GM12873 (cell line): Measurements from ENCODE around the gene PAX5.

Experiments
- TF ChIP-seq, protein P1 (sequence below): IDR thresholded peaks from 2 replicates; pipeline ENCODE4 v1.5.1; 2012; ENCODE audit warnings: low read depth, mild to moderate bottlenecking, moderate library complexity, low read length, control low read depth; ENCODE audit not compliant: insufficient read depth; ENCODE audit errors: missing control alignments

Gene PAX5

DNA sequence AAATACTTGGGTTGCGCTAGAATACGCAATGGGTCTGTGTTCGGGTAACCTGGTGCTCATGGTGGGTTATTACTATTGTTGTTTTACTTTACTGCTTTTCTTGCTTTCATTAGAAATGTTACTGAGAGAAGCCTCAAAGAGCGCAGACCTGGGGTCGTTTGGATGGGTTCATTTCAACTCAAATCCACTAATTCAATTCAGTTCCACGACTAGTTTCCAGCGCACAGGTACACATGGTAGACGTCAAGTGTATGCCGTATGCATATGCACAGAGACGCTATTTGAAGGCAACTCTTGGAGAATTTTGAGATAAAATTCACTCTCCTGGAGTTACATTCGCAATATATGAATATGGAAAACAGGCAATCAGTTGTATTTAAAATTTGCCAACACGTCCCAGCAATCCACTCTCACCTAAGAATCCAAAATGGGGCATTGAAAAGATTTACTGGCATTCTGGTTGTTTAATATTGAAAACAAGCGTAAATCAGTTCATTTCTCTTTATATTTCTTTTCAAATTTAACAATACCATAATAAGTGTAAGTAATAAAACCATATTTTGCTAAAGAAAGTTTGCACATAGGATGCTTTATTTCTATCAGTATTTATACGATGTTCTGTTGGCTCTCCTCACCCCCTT is 4.4 kb upstream of the PAX5 start:
- TF ChIP-seq, protein P1, sequence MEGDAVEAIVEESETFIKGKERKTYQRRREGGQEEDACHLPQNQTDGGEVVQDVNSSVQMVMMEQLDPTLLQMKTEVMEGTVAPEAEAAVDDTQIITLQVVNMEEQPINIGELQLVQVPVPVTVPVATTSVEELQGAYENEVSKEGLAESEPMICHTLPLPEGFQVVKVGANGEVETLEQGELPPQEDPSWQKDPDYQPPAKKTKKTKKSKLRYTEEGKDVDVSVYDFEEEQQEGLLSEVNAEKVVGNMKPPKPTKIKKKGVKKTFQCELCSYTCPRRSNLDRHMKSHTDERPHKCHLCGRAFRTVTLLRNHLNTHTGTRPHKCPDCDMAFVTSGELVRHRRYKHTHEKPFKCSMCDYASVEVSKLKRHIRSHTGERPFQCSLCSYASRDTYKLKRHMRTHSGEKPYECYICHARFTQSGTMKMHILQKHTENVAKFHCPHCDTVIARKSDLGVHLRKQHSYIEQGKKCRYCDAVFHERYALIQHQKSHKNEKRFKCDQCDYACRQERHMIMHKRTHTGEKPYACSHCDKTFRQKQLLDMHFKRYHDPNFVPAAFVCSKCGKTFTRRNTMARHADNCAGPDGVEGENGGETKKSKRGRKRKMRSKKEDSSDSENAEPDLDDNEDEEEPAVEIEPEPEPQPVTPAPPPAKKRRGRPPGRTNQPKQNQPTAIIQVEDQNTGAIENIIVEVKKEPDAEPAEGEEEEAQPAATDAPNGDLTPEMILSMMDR: no peak

- TF ChIP-seq, protein P1: no peak
Observed at GRCh38 chr9:37037503-37038301, 3.6 kb upstream of the PAX5 start.

DNA sequence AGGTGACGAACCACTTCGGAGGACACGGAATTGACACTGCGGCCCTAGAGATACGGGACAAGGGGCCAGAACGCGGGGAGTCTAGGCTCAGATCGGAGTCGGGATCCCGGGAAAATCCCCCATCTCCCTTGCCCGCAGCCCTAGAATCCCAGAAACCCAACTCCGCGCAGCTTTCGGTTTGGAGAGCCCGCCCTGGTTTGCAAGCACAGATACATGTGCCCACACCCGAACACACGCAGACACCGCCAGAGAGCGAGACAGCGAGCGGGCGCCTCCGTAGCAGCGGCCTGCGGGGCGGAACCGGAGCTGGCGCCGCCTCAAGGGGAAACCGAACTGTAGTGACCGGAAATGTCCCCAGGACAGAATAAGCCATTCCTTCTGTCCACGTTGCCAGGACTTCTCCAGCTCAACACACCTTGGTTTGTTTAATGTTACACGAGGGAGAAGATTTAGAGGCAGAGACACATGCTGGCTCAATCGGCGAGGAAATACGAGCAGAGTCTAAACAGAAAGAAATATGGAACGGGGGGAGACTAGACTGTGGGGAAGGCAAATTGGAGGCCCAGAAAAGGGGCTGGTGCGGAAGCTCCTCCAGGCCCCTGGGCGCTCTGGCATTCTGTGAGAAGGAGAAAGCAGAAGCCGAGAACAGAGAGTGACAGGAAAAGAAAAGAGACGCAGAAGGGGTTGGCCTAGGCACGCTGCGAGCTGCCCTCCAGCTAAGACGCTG is 2.9 kb upstream of the PAX5 start:
- TF ChIP-seq, protein P1: no peak

DNA sequence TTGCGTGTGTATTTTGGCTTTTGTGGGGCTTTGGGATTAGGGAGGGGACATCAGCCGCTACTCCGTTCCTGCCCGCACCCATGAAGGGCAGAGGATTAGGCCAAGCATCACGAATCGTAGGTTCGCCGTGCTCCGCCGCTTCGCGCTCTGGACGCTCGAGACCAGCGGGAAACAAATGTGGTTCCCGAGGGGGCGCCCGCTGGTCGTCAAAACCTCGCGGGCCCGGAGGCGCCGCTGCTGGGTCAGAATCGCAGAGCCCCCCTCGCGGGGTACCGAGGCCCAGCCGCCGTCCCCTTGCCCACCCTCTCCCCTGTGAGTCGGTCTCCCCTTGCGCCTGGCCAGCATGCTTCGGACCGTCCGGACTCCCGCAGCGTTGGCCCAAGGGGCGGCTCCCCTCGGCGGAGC is 2.3 kb upstream of the PAX5 start:
- TF ChIP-seq, protein P1: peak; percentile 20

DNA sequence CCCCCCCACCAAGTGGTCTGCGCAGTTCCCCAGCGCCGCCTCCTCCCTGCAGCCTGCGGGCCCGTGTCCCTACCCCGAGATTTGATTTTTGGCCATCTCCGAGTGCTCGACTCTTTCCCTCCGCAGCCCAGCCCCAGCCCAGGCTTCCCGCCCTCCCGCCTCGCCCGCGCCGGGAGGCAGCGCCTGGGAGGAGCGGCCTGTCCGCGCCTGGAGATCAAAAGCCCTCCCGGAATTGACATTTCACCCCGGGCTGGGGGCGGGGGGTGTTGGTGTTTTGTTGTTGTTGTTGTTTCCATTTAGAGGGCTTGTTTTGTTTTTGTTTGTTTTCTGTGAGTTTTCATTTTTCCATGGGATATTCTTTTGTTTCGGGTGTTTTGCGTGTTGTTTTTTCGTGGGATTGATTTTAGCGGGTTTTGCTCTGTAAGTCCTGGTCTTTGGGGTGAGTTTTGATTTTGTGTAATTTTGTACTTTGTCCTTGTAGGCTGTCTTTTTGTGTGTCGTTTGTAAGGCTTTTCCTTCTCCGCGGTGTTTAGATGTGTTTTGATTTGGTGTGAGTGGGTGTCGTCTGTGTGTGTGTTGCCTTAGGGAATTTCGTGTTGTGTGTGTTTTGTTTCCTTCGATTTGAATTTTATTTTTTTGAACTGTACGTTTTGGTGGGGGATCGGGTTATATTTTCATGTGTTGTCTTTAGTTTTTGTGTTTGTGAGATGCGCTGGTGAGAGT is 1.7 kb upstream of the PAX5 start:
- TF ChIP-seq, protein P1: no peak

- TF ChIP-seq, protein P1: no peak
Observed at GRCh38 chr9:37034938-37035647, 1.0 kb upstream of the PAX5 start.
